KMS-11 (cell line): ENCODE results near the gene TRIO.

ENCODE experiments used
- H2AFZ ChIP-seq: fragments of 200-600 bp; sonication (generic); 2 replicates; pipeline ENCODE4 v1.6.1; 2016; ENCODE audit warnings: antibody characterized with exemption, mixed run types, low read depth
- H3K27ac ChIP-seq: fragments of 200-600 bp; sonication (generic); 2 replicates; pipeline ENCODE4 v1.6.1; 2016; ENCODE audit warnings: mild to moderate bottlenecking, mixed run types
- H3K27me3 ChIP-seq: fragments of 200-600 bp; sonication (generic); 2 replicates; pipeline ENCODE4 v1.6.1; 2017; ENCODE audit warnings: mild to moderate bottlenecking, low read depth, mixed run types, moderate library complexity; ENCODE audit not compliant: insufficient read depth
- H3K36me3 ChIP-seq: fragments of 200-600 bp; sonication (generic); 2 replicates; pipeline ENCODE4 v1.6.1; 2017; ENCODE audit warnings: mild to moderate bottlenecking, mixed run types; ENCODE audit not compliant: insufficient read depth
- H3K4me1 ChIP-seq: fragments of 200-600 bp; sonication (generic); 2 replicates; pipeline ENCODE4 v1.6.1; 2016; ENCODE audit warnings: mild to moderate bottlenecking, low read depth, mixed run types; ENCODE audit not compliant: poor library complexity, severe bottlenecking
- H3K4me2 ChIP-seq: fragments of 200-600 bp; sonication (generic); 2 replicates; pipeline ENCODE4 v1.7.0; 2016; ENCODE audit warnings: mild to moderate bottlenecking, mixed run types
- H3K4me3 ChIP-seq: fragments of 200-600 bp; sonication (generic); IDR thresholded peaks from 2 replicates; pipeline ENCODE4 v1.6.1; 2017; ENCODE audit warnings: low read depth, low read length, mixed read lengths; ENCODE audit not compliant: insufficient read depth
- H3K79me2 ChIP-seq: fragments of 200-600 bp; sonication (generic); 2 replicates; pipeline ENCODE4 v1.6.1; 2016; ENCODE audit warnings: low read depth, mixed run types; ENCODE audit not compliant: insufficient read depth
- H3K9ac ChIP-seq: fragments of 200-600 bp; sonication (generic); 2 replicates; pipeline ENCODE4 v1.6.1; 2016; ENCODE audit warnings: mild to moderate bottlenecking, mixed run types
- H4K20me1 ChIP-seq: fragments of 200-600 bp; sonication (generic); 2 replicates; pipeline ENCODE4 v1.6.1; 2016; ENCODE audit warnings: mild to moderate bottlenecking, mixed run types; ENCODE audit not compliant: insufficient read depth
- TF ChIP-seq, protein P1 (sequence below): fragments of 200-600 bp; sonication (generic); conservative IDR thresholded peaks from 2 replicates; pipeline ENCODE4 v1.6.1; 2017; ENCODE audit warnings: low read depth, mild to moderate bottlenecking, antibody characterized with exemption, low read length, moderate library complexity, mixed read lengths

TRIO gene

GRCh38 chr5:14337593-14337992 lies 194.5 kb downstream of the TRIO start:
- Histone ChIP-seq H3K4me1 (no peaks in the 10 kb centered on the region), H3K9ac (no peak overlapping the region), H3K4me3 (no peak overlapping the region), H3K4me2 (no peak overlapping the region), H3K36me3 (peaks cover 7% of the 10 kb centered on the region; the same call in 1 of the 2 replicates), H2AFZ (no peak overlapping the region), H4K20me1 (no peaks in the 10 kb centered on the region), H3K27me3 (no peaks in the 10 kb centered on the region), H3K27ac (no peak overlapping the region), H3K79me2 (no peaks in the 10 kb centered on the region)
- TF ChIP-seq, protein P1, sequence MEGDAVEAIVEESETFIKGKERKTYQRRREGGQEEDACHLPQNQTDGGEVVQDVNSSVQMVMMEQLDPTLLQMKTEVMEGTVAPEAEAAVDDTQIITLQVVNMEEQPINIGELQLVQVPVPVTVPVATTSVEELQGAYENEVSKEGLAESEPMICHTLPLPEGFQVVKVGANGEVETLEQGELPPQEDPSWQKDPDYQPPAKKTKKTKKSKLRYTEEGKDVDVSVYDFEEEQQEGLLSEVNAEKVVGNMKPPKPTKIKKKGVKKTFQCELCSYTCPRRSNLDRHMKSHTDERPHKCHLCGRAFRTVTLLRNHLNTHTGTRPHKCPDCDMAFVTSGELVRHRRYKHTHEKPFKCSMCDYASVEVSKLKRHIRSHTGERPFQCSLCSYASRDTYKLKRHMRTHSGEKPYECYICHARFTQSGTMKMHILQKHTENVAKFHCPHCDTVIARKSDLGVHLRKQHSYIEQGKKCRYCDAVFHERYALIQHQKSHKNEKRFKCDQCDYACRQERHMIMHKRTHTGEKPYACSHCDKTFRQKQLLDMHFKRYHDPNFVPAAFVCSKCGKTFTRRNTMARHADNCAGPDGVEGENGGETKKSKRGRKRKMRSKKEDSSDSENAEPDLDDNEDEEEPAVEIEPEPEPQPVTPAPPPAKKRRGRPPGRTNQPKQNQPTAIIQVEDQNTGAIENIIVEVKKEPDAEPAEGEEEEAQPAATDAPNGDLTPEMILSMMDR: no peak

DNA sequence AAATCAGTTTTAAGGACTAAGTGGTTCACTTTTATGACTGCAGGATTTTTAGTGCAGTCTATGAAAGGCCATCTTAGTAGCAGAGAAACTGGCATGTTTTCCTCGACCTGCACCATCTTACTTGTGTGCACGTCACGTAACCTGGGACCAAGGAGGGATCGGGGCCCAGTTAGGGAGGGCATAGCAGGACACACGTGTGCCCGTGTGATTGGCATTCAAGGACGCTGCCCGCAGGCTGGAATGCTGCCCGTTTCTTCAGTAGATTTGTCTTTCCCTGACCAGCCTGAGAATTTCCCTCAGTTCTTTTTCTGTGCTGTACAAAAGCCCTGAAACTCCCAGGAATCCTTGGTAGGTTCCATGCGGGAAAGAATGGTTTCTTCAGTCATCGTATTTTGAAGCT lies 196.3 kb downstream of the TRIO start:
- peaks cover 7% of the 10 kb centered on the region; the same call in 1 of the 2 replicates for H3K36me3 ChIP-seq
- H3K9ac ChIP-seq: no peak overlapping the region
- no peak overlapping the region for H3K4me2 ChIP-seq
- H3K27me3 ChIP-seq: no peaks in the 10 kb centered on the region
- no peaks in the 10 kb centered on the region for H4K20me1 ChIP-seq
- no peaks in the 10 kb centered on the region for H3K4me1 ChIP-seq
- no peaks in the 10 kb centered on the region for H3K79me2 ChIP-seq
- H3K27ac ChIP-seq: no peak overlapping the region
- TF ChIP-seq, protein P1: no peak
- H2AFZ ChIP-seq: no peak overlapping the region
- H3K4me3 ChIP-seq: no peak overlapping the region

DNA sequence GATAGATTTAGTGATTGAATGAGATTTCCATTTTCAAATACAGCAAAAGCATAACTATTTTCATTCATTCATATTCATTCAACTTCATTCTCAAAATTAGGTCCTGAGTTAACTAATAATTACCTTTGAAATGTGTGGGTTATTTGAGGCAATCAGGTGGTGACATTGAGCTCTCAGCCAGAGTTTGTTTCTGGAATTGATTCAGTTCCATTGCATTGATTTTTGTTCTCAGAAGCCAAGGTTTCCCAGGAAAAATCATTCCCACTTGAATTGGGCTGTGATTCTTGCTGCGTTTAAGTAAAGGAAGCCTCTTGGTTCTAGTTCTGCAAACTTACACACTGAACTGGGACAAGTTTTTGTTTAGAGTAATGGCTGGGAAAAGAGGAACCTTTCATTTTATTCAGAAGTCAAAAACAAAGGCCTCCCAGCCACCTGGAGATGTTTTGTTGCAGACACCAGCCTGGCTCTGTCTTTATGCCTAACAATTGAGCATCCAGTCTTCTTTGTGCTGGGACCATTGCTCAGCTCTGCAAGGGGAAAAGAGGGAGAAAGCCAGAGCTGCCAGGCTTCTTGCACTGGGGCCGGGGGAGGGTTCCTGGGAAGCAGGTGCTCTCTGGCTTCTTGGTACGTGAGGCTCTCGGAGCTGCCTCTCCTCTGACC lies 198.6 kb downstream of the TRIO start:
- Histone ChIP-seq H3K9ac (no peak overlapping the region), H3K4me2 (no peak overlapping the region), H3K79me2 (no peaks in the 10 kb centered on the region), H2AFZ (no peak overlapping the region), H3K4me3 (no peak overlapping the region), H3K27me3 (no peaks in the 10 kb centered on the region), H3K36me3 (peaks cover 6% of the 10 kb centered on the region; the same call in 1 of the 2 replicates), H3K27ac (no peak overlapping the region), H3K4me1 (no peaks in the 10 kb centered on the region), H4K20me1 (no peaks in the 10 kb centered on the region)
- TF ChIP-seq, protein P1: no peak

DNA sequence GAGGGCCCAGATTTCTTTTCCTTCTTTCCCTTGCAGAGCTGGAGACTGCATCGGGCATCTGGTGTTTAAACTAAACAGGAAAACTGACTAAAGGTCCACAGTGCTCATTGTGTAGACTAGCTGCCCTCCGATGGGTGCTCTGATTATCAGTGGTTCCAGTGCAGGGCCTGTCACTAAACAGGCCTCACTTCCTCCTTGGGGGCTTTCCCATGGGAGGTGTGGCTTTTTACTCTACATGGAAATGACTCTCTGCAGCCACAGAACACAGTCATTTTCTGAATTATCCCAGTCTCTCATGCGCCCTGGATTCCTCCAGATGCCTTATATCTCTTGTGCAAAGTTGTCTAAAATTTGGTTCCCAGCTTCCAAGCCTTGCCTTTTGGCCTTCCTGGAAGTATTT lies 199.2 kb downstream of the TRIO start:
- Histone ChIP-seq H3K9ac (no peak overlapping the region), H3K4me3 (no peak overlapping the region), H3K79me2 (no peaks in the 10 kb centered on the region), H3K4me2 (no peak overlapping the region), H3K4me1 (no peaks in the 10 kb centered on the region), H4K20me1 (no peaks in the 10 kb centered on the region), H3K27ac (no peak overlapping the region), H3K36me3 (peaks cover under 1% of the 10 kb centered on the region; the same call in 1 of the 2 replicates), H3K27me3 (no peaks in the 10 kb centered on the region), H2AFZ (no peak overlapping the region)
- TF ChIP-seq, protein P1: no peak
